Activated T-cell treated with anti-CD3 and anti-CD28 coated beads for 4 hours (primary cell): ENCODE measurements around the gene SLC2A2.
"Not testable (repeated sequence)": the region's sequence is repeated elsewhere in the genome, so short reads cannot be mapped to it uniquely, and the experiment has no call there.

ENCODE experiments used
- DNase-seq: peaks from one replicate; pipeline ENCODE4 v3.0.0-alpha.2; 2020

SLC2A2 gene

GRCh38 chr3:170982733-170983132, 43.8 kb downstream of the SLC2A2 start:
- no peak for DNase-seq

GRCh38 chr3:170980399-170980798, 46.1 kb downstream of the SLC2A2 start:
- DNase-seq = no peak

- DNase-seq = no peak
Observed at GRCh38 chr3:170977949-170978745, 48.4 kb downstream of the SLC2A2 start.

- no peak for DNase-seq
Observed at GRCh38 chr3:170976190-170976519, 50.4 kb downstream of the SLC2A2 start.

- DNase-seq = no peak
Observed at GRCh38 chr3:170975283-170976189, 51.0 kb downstream of the SLC2A2 start.

GRCh38 chr3:170974872-170975271, 51.6 kb downstream of the SLC2A2 start:
- DNase-seq = no peak

GRCh38 chr3:170972917-170973316, 53.6 kb downstream of the SLC2A2 start:
- not testable (repeated sequence) for DNase-seq

- no peak for DNase-seq
Observed at GRCh38 chr3:170967126-170967525, 59.4 kb downstream of the SLC2A2 start.

GRCh38 chr3:170966495-170966894, 60.0 kb downstream of the SLC2A2 start:
- DNase-seq = no peak

GRCh38 chr3:170962411-170962810, 64.1 kb downstream of the SLC2A2 start:
- no peak for DNase-seq

- DNase-seq = no peak
Observed at GRCh38 chr3:170961616-170962400, 64.7 kb downstream of the SLC2A2 start.

GRCh38 chr3:170959457-170959856, 67.1 kb downstream of the SLC2A2 start:
- DNase-seq = no peak

GRCh38 chr3:170956647-170957046, 69.9 kb downstream of the SLC2A2 start:
- no peak for DNase-seq

- DNase-seq = no peak
Observed at GRCh38 chr3:170953736-170954135, 72.8 kb downstream of the SLC2A2 start.

GRCh38 chr3:170953229-170953628, 73.3 kb downstream of the SLC2A2 start:
- no peak for DNase-seq

GRCh38 chr3:170949211-170949610, 77.3 kb downstream of the SLC2A2 start:
- DNase-seq = no peak

- DNase-seq = no peak
Observed at GRCh38 chr3:170947018-170947769, 79.3 kb downstream of the SLC2A2 start.
